ENCODE results near the gene DENND1A. TPM values are rescaled to one million over a fixed set of nuclear protein-coding genes. Genes with fewer than 3 reads are reported as not detected.
"Not testable (repeated sequence)": the region's sequence is repeated elsewhere in the genome, so short reads cannot be mapped to it uniquely, and the experiment has no call there.

DENND1A gene, protein sequence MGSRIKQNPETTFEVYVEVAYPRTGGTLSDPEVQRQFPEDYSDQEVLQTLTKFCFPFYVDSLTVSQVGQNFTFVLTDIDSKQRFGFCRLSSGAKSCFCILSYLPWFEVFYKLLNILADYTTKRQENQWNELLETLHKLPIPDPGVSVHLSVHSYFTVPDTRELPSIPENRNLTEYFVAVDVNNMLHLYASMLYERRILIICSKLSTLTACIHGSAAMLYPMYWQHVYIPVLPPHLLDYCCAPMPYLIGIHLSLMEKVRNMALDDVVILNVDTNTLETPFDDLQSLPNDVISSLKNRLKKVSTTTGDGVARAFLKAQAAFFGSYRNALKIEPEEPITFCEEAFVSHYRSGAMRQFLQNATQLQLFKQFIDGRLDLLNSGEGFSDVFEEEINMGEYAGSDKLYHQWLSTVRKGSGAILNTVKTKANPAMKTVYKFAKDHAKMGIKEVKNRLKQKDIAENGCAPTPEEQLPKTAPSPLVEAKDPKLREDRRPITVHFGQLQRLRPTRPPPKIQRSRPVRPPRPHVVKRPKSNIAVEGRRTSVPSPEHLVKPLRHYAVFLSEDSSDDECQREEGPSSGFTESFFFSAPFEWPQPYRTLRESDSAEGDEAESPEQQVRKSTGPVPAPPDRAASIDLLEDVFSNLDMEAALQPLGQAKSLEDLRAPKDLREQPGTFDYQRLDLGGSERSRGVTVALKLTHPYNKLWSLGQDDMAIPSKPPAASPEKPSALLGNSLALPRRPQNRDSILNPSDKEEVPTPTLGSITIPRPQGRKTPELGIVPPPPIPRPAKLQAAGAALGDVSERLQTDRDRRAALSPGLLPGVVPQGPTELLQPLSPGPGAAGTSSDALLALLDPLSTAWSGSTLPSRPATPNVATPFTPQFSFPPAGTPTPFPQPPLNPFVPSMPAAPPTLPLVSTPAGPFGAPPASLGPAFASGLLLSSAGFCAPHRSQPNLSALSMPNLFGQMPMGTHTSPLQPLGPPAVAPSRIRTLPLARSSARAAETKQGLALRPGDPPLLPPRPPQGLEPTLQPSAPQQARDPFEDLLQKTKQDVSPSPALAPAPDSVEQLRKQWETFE
- total RNA-seq (2022) (42.5 and 43.8 TPM in 2 replicates), Bru-seq, nascent RNA (percentile 74 among the genes with signal in this experiment), BruChase-seq, experiment 1, labeled RNA remaining after a 6-hour chase (percentile 63 among the genes with signal in this experiment), BruChase-seq, experiment 2, labeled RNA remaining after a 2-hour chase (percentile 67 among the genes with signal in this experiment)
- long read RNA-seq, partial matches to known transcripts, result 3 of 15 reads
- long read RNA-seq, other reads (novel, unspliced or antisense), result 10 of 15 reads

DNA sequence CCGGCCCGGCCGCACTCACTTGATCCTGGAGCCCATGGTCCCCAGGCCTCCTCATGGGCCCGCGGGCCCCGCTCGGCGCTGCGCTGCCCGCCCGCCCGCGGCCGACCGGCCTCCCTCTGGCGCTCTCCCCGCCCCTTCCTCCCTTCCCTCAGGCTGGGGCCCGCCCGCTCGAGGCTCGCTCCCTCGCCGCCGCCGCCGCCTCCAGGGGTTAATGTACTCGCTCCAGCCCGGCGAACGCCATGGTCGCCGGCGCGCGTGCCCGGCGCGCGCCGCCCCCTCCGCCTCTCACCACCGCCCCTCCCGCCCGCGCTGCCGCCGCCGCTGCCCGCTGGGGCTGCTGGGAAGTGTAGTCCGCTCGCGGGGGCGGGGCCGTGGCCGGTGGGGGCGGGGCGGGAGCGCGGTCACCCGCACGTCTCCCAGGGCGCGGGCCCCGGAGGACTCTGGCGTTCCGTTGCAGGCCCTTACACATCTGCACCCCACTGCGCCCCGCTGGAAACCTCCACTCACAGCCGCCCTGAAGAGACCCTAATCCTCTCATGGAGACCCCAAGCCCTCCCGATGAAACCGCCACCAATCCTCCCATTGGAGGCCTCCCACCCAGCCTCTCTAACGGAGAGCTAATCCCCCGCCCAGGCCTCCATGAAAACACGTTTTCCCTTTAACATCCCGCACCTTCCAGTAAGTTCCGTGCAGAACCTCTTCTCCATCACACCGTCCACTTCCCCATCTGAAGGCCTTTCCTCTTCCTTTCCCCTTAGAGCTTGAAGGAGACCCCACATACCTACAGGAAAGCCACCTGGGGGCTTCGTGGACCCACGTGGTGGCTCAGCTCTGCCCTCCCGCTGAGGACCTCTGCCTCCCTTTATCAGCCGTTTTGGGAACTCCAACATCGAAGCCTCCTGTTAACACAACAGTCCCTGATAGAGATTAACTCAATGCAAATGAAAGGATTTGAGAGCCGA lies at the start of gene DENND1A:
TSS of gene DENND1A (minus strand) at position 257 of the 962 bp plus-strand sequence. CDS start at position 36, 221 bp downstream.
- H3K4me1 Mint-ChIP-seq (ENCODE audit: insufficient read depth, unreplicated experiment), result peaks cover 43% of the 10 kb centered on the region
- intact Hi-C loops (cut with micrococcal nuclease), result no loop called here
- H3K9me3 Mint-ChIP-seq (ENCODE audit: unreplicated experiment), result peaks cover 4% of the 10 kb centered on the region

DNA sequence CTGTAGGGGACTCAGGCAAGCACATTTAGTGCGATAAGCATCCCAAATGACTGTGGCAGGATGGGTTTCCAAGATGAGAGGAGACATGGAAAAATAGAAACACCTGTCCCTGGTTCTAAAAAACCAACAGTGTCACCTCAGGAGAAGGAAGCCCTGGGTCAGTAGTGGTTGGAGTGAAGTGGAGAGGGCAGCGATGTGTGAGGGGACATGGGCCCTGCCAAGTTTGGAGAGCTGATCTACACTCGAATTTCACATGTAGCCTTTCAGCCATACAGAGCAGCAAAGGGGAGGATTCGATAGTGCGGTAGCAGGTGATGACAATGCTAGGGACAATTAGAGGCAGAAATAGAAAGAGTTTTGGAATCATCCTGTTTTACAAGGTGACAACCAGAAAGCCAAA lies 49.1 kb upstream of the DENND1A start:
- ChIA-PET CTCF (no interaction called here), POLR2A (no interaction called here)
- DNase-seq (ENCODE audit: unreplicated experiment), result no peak
- intact Hi-C loops (cut with micrococcal nuclease), result no loop called here
- H3K27ac Mint-ChIP-seq (ENCODE audit: low read depth, unreplicated experiment), result no peak overlapping the region
- H3K4me3 Mint-ChIP-seq (ENCODE audit: unreplicated experiment), result no peak overlapping the region
- TF ChIP-seq, protein P1, sequence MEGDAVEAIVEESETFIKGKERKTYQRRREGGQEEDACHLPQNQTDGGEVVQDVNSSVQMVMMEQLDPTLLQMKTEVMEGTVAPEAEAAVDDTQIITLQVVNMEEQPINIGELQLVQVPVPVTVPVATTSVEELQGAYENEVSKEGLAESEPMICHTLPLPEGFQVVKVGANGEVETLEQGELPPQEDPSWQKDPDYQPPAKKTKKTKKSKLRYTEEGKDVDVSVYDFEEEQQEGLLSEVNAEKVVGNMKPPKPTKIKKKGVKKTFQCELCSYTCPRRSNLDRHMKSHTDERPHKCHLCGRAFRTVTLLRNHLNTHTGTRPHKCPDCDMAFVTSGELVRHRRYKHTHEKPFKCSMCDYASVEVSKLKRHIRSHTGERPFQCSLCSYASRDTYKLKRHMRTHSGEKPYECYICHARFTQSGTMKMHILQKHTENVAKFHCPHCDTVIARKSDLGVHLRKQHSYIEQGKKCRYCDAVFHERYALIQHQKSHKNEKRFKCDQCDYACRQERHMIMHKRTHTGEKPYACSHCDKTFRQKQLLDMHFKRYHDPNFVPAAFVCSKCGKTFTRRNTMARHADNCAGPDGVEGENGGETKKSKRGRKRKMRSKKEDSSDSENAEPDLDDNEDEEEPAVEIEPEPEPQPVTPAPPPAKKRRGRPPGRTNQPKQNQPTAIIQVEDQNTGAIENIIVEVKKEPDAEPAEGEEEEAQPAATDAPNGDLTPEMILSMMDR (IDR thresholded peaks at IDR 0.05; ENCODE audit: unreplicated experiment), result no peak
- H3K9me3 Mint-ChIP-seq (ENCODE audit: unreplicated experiment), result no peaks in the 10 kb centered on the region
- BruUV-seq (replicated peaks), result no TSS peak
- no peaks in the 10 kb centered on the region for H3K36me3 Mint-ChIP-seq (ENCODE audit: insufficient read depth, unreplicated experiment)
- no peaks in the 10 kb centered on the region for H3K4me1 Mint-ChIP-seq (ENCODE audit: insufficient read depth, unreplicated experiment)
- peaks cover 43% of the 10 kb centered on the region for H3K27me3 Mint-ChIP-seq (ENCODE audit: insufficient read depth, unreplicated experiment)

More for the DNA sequence above, at the start of gene DENND1A:
- H3K27ac Mint-ChIP-seq (ENCODE audit: low read depth, unreplicated experiment), result peak within 1 kb of the TSS; percentile 74
- TF ChIP-seq, protein P1 (IDR thresholded peaks at IDR 0.05; ENCODE audit: unreplicated experiment), result no peak
- H3K4me3 Mint-ChIP-seq (ENCODE audit: unreplicated experiment), result peak within 1 kb of the TSS; percentile 68
- POLR2A ChIA-PET, result no interaction called here
- H3K27me3 Mint-ChIP-seq (ENCODE audit: insufficient read depth, unreplicated experiment), result no peaks in the 10 kb centered on the region
- no TSS peak for BruUV-seq (replicated peaks)
- CTCF ChIA-PET, result interaction anchor here (0.5 kb wide), 1 partner anchor 68 kb away, joined by 3 read pairs; no protein-coding TSS in a partner anchor
- peaks cover 6% of the 10 kb centered on the region for H3K36me3 Mint-ChIP-seq (ENCODE audit: insufficient read depth, unreplicated experiment)
- DNase-seq (ENCODE audit: unreplicated experiment), result peak; percentile 85

DNA sequence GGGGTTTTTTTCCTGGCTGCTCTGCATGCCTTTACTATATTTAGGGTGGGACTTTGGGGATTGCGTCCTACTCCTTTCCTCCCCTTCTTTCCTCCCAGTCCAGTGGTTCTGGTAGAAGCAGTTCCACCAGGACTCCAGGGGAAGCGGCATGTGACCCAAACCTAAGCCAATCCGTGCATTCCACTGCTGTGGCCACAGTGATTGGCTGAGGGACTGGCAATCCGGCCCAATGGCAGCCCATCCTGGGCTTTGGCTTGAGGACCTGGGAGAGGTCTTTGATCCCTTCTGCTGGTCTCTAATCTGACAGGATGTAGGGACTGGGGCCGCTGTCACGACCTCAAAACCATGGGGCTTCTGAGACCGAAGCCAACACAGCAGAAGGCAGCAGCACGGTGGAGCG lies 46.7 kb upstream of the DENND1A start:
- POLR2A ChIA-PET, result interaction anchor here (1.2 kb wide), 1 partner anchor 22 kb away, joined by 3 read pairs; no protein-coding TSS in a partner anchor
- CTCF ChIA-PET; H3K36me3 Mint-ChIP-seq (ENCODE audit: insufficient read depth, unreplicated experiment); H3K9me3 Mint-ChIP-seq (ENCODE audit: unreplicated experiment); intact Hi-C loops (cut with micrococcal nuclease); DNase-seq (ENCODE audit: unreplicated experiment); H3K27ac Mint-ChIP-seq (ENCODE audit: low read depth, unreplicated experiment); H3K4me3 Mint-ChIP-seq (ENCODE audit: unreplicated experiment); H3K4me1 Mint-ChIP-seq (ENCODE audit: insufficient read depth, unreplicated experiment); BruUV-seq (replicated peaks): not testable (repeated sequence)
- H3K27me3 Mint-ChIP-seq (ENCODE audit: insufficient read depth, unreplicated experiment), result peaks cover 38% of the 10 kb centered on the region
